Right renal cortex interstitium (tissue), 3 donors: ENCODE results near the gene ANKS3. TPM values are rescaled to one million over a fixed set of nuclear protein-coding genes. Genes with fewer than 3 reads are reported as not detected.
"Not testable (repeated sequence)": the region's sequence is repeated elsewhere in the genome, so short reads cannot be mapped to it uniquely, and the experiment has no call there.

Experiments used
- DNase-seq, 3 donors: peaks; one replicate each; pipeline ENCODE4 v3.0.0-alpha.2; 2013; ENCODE audit warnings: low read depth in 3 of 3, low spot score in 2 of 3
- polyA plus RNA-seq, 3 donors: library from polyadenylated mRNA; unstranded; fragments of 120-200 nt; gene quantifications; one replicate each; pipeline ENCODE4 v1.2.1, GENCODE V29; 2013; ENCODE audit not compliant: insufficient read length in 3 of 3

The ANKS3 gene
- polyA plus RNA-seq, 3 donors, result 17.0 to 19.7 (median 18.9) TPM

DNA sequence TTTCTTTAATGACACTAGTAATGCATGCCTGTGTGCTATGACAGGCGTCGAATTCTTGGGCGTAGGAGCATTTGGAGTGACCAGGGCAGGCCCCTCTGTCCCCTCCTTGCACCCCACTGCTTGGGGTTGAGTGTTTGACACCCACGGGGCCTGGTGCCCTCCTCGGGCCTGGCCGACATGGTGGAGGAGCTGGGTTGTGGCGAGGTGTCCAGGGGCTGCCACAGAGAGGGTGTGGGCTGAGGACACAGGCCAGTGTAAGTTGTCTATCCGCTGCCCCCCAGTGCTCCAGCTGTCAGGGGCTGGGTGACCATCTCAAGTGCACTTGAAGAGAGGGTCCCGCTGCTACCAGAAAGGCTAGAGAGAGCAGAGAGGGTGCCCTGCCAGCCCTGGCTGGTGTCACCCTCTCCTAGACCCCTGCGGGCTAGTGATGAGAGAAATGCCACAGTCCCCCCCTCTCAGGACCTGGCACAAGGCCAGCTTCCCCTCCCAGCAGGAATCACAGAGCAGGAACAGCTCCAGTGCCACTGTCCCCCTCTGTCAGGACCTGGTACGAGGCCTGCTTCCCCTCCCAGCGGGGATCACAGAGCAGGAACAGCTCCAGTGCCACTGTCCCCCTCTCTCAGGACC lies 79.0 kb downstream of the ANKS3 start:
- no peak for DNase-seq

DNA sequence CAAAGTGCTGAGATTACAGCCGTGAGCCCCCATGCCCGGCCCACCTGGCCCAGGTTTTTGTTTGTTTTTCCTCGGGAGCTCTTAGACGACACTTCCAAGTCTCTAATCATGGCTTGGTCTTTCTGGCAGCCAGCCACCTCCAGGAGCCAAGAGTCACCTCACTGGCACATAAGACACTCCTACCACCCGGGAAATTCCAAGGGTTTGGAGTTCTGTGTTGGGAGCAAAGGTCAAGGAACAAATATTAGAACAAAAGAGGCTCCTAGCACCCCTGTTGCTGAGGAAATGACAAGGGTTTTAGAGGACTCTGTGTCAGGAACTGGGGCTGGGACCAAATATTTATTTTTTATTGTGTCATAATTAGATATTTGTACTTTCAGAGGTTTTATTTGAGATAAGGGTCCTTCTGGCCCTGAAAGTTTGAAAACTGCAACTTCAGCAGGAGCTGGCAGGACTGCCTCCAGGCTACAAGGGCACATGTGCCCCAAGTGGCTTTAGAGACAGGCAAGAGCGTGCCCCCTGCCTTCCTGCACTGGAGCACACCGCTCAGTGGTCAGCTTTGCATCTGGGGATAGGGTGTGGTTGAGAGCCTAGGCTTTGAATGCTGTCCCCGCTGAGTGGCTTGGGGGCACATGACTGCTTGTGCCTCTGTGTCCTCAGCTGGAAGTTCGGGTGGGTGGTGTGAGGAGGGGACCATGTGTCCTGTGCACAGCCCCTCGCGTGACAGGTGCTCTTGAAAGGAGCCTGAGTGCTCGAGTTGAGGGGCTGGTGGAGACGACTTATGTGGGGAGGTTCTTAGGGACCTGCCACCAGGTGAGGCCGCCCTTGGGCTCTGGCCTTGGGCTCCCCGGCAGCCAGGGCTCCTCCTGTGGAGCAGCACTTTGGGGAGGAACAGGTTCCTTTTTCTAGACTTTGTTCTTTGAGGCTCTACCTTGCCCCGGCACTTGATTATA lies 79.8 kb downstream of the ANKS3 start:
- no peak for DNase-seq

DNA sequence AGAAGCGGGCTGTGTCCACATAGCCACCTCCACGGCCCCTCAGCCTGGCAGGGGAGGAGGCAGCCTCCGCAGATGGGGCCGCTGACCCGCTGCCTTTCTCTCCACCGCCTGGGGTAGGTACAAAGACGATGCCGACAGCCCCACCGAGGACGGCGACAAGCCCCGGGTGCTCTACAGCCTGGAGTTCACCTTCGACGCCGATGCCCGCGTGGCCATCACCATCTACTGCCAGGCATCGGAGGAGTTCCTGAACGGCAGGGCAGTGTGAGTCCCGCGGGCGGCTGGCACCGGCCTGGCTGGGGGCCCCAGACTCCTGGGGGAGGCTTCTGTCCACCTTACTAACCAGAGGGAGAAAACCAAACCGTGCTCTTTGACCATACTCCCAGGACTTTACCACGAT lies 81.5 kb downstream of the ANKS3 start:
- no peak for DNase-seq

DNA sequence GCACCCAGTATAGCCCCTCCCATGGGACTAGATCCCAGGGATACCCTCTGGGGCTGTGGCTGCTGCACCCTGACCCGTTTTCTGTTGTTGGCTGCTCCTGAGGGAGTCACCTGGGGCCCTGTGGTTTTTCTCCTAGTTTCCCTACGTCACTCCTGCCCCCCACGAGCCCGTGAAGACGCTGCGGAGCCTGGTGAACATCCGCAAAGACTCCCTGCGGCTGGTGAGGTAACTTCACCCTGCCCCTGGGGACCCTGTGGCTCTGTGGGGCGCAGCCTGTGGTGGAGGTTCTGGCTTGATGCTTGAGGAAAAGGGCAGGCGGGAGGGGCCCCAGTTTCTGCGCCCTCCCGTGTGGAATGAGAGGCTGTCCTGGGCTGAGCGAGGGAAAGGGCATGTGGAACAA lies 82.2 kb downstream of the ANKS3 start:
- DNase-seq, result no peak

DNA sequence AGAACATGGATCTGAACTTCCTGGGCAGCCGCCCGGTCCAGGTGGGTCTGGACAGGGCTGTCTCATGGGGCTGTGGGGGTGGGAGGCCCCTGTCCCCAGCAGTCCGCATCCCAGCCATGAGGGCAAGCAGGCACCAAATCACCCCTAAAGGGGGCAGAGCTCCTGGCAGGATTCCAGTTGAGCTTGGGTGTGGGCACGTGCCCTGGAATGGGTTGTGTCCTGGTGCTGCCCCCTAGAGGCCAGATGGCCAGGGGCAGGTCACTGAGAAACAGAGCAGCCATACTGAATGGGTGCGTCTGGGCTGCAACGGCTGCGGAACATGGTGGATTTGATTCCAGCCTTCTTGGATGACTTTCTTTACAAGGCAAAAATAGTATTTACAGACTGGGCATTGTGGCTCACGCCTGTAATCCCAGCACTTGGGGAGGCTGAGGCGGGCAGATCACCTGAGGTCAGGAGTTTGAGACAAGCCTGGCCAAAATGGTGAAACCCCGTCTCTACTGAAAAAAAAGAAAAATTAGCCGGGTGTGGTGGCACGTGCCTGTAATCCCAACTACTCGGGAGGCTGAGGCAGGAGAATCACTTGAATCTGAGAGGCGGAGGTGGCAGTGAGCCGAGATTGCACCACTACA lies 83.5 kb downstream of the ANKS3 start:
- DNase-seq, result not testable (repeated sequence)

DNA sequence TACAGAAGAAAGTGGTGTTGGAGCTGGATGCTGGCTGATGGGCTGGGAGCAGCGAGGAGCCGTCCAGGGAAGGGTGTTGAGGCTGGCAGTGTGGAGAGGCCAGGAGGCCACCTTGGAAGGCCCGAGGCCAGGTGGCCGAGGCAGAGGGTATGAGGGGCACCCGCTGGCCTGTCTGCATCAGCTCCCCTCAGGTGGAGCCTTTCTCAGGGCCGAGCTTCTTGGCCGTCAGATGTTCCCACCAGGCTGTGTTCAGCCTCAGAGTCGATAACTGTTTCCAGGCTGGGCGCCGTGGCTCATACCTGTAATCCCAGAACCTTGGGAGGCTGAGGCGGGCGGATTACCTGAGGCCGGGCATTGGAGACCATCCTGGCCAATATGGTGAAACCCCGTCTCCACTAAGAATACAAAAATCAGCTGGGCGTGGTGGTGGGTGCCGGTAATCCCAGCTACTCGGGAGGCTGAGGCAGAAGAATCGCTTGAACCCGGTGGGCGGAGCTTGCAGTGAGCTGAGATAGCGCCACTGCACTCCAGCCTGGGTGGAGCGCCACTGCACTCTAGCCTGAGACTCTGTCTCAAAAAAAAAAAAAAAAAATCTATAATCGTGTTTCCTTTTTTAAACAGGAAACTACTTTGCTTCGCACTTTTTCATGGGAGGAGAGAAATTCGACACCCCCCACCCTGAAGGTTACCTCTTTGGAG lies 84.2 kb downstream of the ANKS3 start:
- no peak for DNase-seq

DNA sequence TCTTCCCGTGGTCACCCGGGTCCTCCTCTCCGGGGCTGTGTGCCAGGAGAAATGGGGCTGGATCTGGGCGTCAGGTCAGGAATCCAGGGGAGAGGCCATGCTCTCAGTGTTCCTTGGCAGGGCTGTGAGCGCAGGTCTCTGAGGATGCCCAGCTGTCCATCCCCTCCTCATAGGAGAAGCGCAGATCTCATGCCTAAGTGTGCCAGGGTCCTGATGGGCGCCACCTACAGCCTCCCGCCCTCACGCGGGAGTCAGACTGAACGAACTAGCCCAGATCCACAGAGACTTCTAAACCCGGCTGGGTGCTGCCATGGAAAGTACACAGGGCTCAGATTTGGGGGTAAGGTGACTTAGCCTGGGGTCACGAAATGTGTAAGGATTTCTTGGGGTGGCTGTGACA lies 85.2 kb downstream of the ANKS3 start:
- DNase-seq, result no peak

DNA sequence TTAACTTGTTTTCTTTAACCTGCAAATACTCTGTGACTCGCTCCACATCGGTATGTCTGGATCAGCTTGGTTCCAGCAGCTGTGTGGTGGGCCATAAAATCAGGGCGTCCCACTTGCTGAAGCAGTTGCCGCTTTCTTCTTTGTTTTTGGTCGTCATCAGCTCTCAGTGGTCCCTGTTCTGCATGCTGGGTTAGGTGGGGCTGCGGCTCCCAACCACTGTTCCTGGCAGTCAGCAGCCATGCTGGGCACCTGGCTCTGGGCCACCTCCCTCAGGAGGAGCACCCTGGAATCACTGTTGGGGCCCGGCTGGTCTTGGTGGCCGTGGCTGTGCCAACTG lies 86.5 kb downstream of the ANKS3 start:
- DNase-seq, result no peak

DNA sequence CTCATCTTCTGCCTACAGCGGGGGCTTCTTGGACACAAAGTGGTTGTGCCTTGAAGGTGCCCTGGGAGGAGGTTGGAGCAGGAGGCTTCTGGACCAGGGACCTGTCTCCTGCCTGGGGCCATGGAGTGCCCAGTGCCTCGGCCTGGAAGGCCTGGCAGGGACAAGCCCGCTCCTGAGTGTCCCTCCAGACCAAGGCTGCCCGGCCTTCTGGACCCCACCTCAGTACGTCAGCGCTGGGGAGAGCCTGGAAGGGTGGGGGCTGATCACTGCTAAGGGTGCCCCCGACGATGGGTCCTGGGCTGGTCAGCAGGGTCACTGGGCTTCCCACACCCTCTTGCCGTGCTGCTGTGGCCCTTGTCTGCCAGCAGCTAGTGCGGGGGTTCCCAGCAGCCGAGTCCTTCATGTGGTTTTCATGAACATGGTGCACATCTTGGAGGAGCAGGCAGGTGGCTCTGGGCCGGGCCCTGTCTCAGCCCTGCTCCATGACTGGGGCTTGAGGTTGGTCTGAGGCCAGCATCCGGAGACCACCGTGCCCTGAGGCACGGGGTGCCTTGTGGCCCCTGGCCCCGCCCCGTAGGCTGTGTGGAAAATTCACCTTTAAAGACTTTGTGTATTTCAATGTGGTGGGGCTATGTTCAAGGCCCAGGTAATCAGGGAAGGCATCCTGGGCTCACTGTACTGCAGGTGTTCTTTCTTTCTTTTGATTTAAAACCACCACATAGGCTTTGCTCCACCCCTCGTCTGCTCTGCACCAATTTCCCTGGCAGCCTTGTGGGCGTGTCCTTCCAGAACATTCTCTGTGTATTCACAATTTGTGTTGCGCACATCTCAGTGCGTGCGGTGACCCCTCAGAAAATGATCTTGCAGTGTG lies 87.1 kb downstream of the ANKS3 start:
- no peak for DNase-seq

Other genes with a start within 250 kb of the ANKS3 start
- 10 to 100 TPM; 19.8 to 30.6 (median 26.2) TPM for gene CDIP1, start 195.5 kb downstream of the ANKS3 start, polyA plus RNA-seq
- gene C16orf96, start 177.9 kb downstream of the ANKS3 start, polyA plus RNA-seq, result under 1 TPM; 0.08 to 0.26 (median 0.18) TPM
- gene UBALD1, start 119.4 kb downstream of the ANKS3 start, polyA plus RNA-seq, result 10 to 100 TPM; 10.0 to 12.1 (median 10.2) TPM
- gene MGRN1, start 109.4 kb downstream of the ANKS3 start, polyA plus RNA-seq, result 10 to 100 TPM; 35.5 to 42.6 (median 35.8) TPM
- 10 to 100 TPM; 33.1 to 42.0 (median 38.4) TPM for gene NUDT16L1, start 40.7 kb downstream of the ANKS3 start, polyA plus RNA-seq
- 1 to 10 TPM; 1.2 to 2.3 (median 1.8) TPM for gene DNAAF8, start 266 bp upstream of the ANKS3 start, polyA plus RNA-seq
- gene ZNF500, start 32.9 kb upstream of the ANKS3 start, polyA plus RNA-seq, result 10 to 100 TPM; 12.4 to 13.7 (median 13.4) TPM
- gene SEPTIN12, start 54.1 kb upstream of the ANKS3 start, polyA plus RNA-seq, result under 1 TPM in 1 of 3 donors, not detected in 2; 0.19 TPM
- gene SMIM22, start 61.1 kb upstream of the ANKS3 start, polyA plus RNA-seq, result 10 to 100 TPM in 1 of 3 donors, 1 to 10 TPM in 2; 4.3 to 11.0 (median 9.4) TPM
- gene ROGDI, start 68.4 kb upstream of the ANKS3 start, polyA plus RNA-seq, result 10 to 100 TPM; 29.0 to 32.3 (median 31.4) TPM
- gene GLYR1, start 113.0 kb upstream of the ANKS3 start, polyA plus RNA-seq, result 100 to 1,000 TPM; 130 to 138 (median 134) TPM
- 10 to 100 TPM; 30.1 to 35.4 (median 33.0) TPM for gene UBN1, start 113.2 kb upstream of the ANKS3 start, polyA plus RNA-seq
- gene PPL, start 202.9 kb upstream of the ANKS3 start, polyA plus RNA-seq, result 10 to 100 TPM; 27.0 to 31.7 (median 29.7) TPM
- under 1 TPM; 0.11 to 0.41 (median 0.18) TPM for gene SEC14L5, start 224.1 kb upstream of the ANKS3 start, polyA plus RNA-seq